MM.1S (cell line): ENCODE results near the gene TANK.

ENCODE experiments used
- CTCF ChIP-seq: fragments of 300-600 bp; sonication (generic); IDR thresholded peaks from 2 replicates; pipeline ENCODE4 v1.5.1; 2016; ENCODE audit warnings: antibody characterized with exemption, low read length, mixed read lengths
- EZH2 ChIP-seq: fragments of 300-600 bp; sonication (generic); optimal IDR thresholded peaks from 2 replicates; pipeline ENCODE3; 2017; ENCODE audit warnings: low read depth, mild to moderate bottlenecking, antibody characterized with exemption, low read length, mixed read lengths

GRCh38 chr2:161250864-161251436 is 90.7 kb downstream of the TANK start:
- TF ChIP-seq CTCF (peak; percentile 67), EZH2 (no peak)
